PFSK-1 (cell line): Measurements from ENCODE around the gene CHMP3.
A peak's percentile ranks its signal among the peaks of the same experiment; 100 is the strongest.

Experiments
- FOXP2 ChIP-seq: optimal IDR thresholded peaks from 2 replicates; pipeline ENCODE3; 2011; ENCODE audit warnings: borderline replicate concordance, control low read depth, inconsistent platforms; ENCODE audit not compliant: insufficient read depth; ENCODE audit errors: extremely low read length, extremely low read depth
- POLR2AphosphoS5 ChIP-seq: IDR thresholded peaks from 2 replicates; pipeline ENCODE4 v1.6.1; 2012; ENCODE audit warnings: low read depth, mild to moderate bottlenecking, control low read depth, low read length, moderate library complexity
- SIN3A ChIP-seq: IDR thresholded peaks from 2 replicates; pipeline ENCODE4 v1.6.1; 2012; ENCODE audit warnings: mild to moderate bottlenecking, low read length, moderate library complexity, borderline replicate concordance; ENCODE audit not compliant: insufficient read depth
- TAF1 ChIP-seq: IDR thresholded peaks from 2 replicates; pipeline ENCODE4 v1.6.1; 2012; ENCODE audit warnings: low read length, control low read depth, borderline replicate concordance; ENCODE audit not compliant: insufficient read depth
- TF ChIP-seq, protein P1 (sequence below), 2 experiments: IDR thresholded peaks; 2 replicates each; pipeline versions ENCODE4 v1.6.1 to v1.8.0; 2011 to 2012; ENCODE audit warnings: low read depth in 2 of 2, low read length in 2 of 2, control low read depth in 1 of 2, inconsistent platforms in 1 of 2, mild to moderate bottlenecking in 1 of 2, moderate library complexity in 1 of 2; ENCODE audit not compliant: insufficient read depth in 1 of 2

The CHMP3 gene

DNA sequence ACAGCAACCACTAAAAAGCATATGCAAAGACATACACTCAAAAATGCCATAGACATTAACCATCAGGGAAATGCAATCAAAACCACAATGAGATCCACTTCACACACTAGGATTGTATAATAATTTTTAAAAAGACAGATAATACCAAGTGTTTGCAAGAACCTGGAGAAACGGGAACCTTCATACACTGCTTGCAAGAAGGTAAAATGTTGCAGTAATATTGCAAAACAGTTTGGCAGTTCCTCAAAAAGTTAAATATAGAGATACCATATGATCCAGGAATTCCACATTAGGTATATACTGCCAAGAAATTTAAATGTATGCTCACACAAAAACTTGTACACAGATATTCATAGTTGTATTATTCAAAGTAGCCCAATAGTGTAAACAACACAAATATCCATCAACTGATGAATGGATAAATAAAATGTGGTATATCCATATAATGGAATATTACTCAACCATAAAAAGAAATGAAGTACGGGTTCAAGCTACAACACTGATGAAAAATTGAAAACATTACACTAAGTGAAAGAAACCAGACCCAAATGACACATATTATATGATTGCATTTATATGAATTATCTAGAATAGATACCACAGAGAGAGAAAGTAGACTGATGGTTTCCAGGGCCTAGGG is 14.7 kb upstream of the CHMP3 start:
- TF ChIP-seq, protein P1, sequence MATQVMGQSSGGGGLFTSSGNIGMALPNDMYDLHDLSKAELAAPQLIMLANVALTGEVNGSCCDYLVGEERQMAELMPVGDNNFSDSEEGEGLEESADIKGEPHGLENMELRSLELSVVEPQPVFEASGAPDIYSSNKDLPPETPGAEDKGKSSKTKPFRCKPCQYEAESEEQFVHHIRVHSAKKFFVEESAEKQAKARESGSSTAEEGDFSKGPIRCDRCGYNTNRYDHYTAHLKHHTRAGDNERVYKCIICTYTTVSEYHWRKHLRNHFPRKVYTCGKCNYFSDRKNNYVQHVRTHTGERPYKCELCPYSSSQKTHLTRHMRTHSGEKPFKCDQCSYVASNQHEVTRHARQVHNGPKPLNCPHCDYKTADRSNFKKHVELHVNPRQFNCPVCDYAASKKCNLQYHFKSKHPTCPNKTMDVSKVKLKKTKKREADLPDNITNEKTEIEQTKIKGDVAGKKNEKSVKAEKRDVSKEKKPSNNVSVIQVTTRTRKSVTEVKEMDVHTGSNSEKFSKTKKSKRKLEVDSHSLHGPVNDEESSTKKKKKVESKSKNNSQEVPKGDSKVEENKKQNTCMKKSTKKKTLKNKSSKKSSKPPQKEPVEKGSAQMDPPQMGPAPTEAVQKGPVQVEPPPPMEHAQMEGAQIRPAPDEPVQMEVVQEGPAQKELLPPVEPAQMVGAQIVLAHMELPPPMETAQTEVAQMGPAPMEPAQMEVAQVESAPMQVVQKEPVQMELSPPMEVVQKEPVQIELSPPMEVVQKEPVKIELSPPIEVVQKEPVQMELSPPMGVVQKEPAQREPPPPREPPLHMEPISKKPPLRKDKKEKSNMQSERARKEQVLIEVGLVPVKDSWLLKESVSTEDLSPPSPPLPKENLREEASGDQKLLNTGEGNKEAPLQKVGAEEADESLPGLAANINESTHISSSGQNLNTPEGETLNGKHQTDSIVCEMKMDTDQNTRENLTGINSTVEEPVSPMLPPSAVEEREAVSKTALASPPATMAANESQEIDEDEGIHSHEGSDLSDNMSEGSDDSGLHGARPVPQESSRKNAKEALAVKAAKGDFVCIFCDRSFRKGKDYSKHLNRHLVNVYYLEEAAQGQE (IDR thresholded peaks at IDR 0.05; ENCODE audit: insufficient read depth in 1 of 2, low read depth in 2 of 2, low read length in 2 of 2), result no peak
- TF ChIP-seq SIN3A, result no peak

DNA sequence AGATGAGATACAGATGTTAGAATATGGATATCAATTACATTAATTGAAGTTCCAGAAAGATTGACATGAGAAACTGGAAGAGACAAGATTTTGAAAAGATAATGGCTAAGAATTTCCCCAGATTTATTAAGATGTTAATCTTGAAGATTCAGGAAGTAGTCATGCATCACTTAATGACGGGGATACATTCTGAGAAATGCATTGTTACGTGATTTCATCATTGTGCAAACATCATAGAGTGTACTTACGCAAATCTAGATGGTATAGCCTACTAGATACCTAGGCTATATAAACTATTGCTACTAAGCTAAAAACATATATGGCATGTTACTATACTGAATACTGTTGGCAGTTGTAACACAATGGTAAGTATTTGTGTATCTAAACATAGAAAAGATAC is 6.8 kb upstream of the CHMP3 start:
- TF ChIP-seq TAF1 (no peak), FOXP2 (no peak), SIN3A (no peak), POLR2AphosphoS5 (no peak)
- TF ChIP-seq, protein P1 (IDR thresholded peaks at IDR 0.05; ENCODE audit: insufficient read depth in 1 of 2, low read depth in 2 of 2, low read length in 2 of 2), result no peak

DNA sequence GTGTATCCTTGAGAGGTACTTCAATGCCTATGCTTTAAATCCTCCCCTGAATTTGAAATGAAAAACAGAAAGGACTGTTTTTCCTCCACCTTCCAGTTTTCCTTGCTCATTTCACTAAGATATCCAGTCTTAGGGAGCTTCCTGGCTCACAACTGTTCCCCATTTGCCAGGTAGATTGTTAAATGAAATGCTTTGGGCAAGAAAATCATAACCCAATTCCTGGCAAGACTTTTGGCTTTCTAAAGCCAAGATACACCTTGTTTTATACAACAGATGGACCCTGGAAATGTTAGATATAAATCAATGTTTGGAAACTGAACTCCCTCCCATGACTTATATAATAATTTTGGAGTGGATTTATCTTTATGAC is 3.6 kb upstream of the CHMP3 start:
- no peak for TF ChIP-seq TAF1

DNA sequence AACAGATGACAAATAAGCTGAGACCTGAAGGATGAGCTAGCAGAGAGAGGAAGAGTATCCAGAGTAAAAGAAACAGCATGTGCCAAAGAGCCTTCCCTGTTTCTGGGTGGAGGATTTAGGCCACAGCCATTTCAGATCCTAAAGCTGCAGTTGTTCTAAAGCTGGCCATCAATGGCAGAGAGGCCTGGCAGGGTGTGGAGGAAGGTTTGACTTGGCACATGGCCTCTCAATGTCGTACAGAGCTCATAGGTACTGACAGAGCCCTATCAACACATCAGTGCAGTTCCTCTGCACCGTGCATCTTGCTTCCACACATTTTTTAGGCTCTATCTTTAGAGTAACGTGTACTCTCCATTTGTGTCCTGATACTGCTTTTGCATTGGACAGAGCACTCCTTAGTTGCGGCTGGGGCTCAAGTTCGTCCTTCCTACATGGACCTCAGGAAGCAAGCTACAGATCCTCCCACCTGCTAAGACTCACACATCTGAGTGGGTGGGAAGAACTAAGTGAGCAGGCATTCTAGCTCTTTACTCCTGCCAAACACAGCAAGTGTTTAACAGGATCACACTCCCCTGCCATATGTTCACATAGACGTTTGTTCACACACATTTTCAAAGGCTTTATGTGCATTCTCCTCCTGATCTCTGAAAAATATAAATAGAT is 3.0 kb upstream of the CHMP3 start:
- TF ChIP-seq FOXP2, result no peak
- TF ChIP-seq, protein P1 (IDR thresholded peaks at IDR 0.05; ENCODE audit: insufficient read depth in 1 of 2, low read depth in 2 of 2, low read length in 2 of 2), result 0 out of 4 replicates have a peak, but pooled peaks of 1 of the 2 experiments have one; percentile 23
- TF ChIP-seq TAF1, result no peak

DNA sequence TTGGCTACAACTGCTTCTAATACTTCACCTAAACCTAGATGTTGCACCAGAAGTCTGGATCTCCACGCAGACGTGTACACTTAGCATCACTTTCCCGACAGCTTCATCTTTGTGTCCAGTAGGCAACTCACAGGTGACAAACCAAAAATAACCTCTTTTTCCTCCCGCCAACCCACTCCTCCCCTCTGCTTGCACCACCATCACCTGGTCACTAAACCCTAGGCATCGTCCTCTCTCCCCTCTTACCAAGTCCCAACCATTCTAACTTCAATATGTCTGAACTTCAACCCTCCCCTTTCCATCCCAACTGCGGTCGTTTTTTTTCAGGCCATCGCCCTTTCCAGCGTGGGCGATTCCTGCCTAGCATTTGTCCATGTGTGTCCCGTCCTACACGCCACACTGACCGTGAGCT is 413 bp upstream of the CHMP3 start:
- TF ChIP-seq POLR2AphosphoS5 (no peak), FOXP2 (no peak), SIN3A (no peak), TAF1 (no peak)
- TF ChIP-seq, protein P1 (IDR thresholded peaks at IDR 0.05; ENCODE audit: insufficient read depth in 1 of 2, low read depth in 2 of 2, low read length in 2 of 2), result no peak
